GM12878 (cell line): ENCODE results near the gene TAB2.

Experiments
- CTCF ChIP-seq, 3 experiments: IDR thresholded peaks in 2 of 3; conservative IDR thresholded peaks in 1 of 3; 2 replicates each; pipeline ENCODE4 v1.5.1; 2011; ENCODE audit warnings: low read depth in 3 of 3, low read length in 3 of 3, mild to moderate bottlenecking in 3 of 3, control low read depth in 2 of 3, moderate library complexity in 2 of 3, inconsistent platforms in 1 of 3, mixed read lengths in 1 of 3; ENCODE audit not compliant: control insufficient read depth in 2 of 3, insufficient read depth in 1 of 3; ENCODE audit errors: extremely low read depth in 1 of 3
- EZH2 ChIP-seq: IDR thresholded peaks from 2 replicates; pipeline ENCODE4 v1.6.1; 2012; ENCODE audit warnings: low read depth, mild to moderate bottlenecking, control low read depth, inconsistent platforms, low read length, borderline replicate concordance; ENCODE audit not compliant: control insufficient read depth
- JUND ChIP-seq: IDR thresholded peaks from 2 replicates; pipeline ENCODE4 v1.6.1; 2012; ENCODE audit warnings: low read depth, mild to moderate bottlenecking, low read length, improper control_type of control experiment, moderate library complexity
- POLR2AphosphoS5 ChIP-seq: IDR thresholded peaks from 2 replicates; pipeline ENCODE4 v1.6.1; 2011; ENCODE audit warnings: mild to moderate bottlenecking, low read length, inconsistent platforms
- YY1 ChIP-seq: IDR thresholded peaks from 2 replicates; pipeline ENCODE4 v1.6.1; 2011; ENCODE audit warnings: low read depth, mild to moderate bottlenecking, low read length
- ZNF274 ChIP-seq: IDR thresholded peaks from one replicate; pipeline ENCODE4 v1.8.0; 2011; ENCODE audit not compliant: insufficient read length, insufficient read depth

- TF ChIP-seq EZH2 = no peak
- TF ChIP-seq CTCF (IDR thresholded peaks at IDR 0.05 in 2 of 3, conservative IDR thresholded peaks at IDR 0.05 in 1 of 3; ENCODE audit: control insufficient read depth in 2 of 3, extremely low read depth in 1 of 3, insufficient read depth in 1 of 3, low read depth in 3 of 3, low read length in 3 of 3) = no peak
- TF ChIP-seq POLR2AphosphoS5 = no peak
- no peak for TF ChIP-seq YY1
- TF ChIP-seq JUND = no peak
- TF ChIP-seq ZNF274 = no peak
These were observed 5.8 kb downstream of the TAB2 start for GRCh38 chr6:149323353-149323752.
